HG03575 (cell line): ENCODE data around the gene CHRNB2.

Experiments
- ATAC-seq: cut with Tn5 transposase; IDR thresholded peaks from one replicate; pipeline ENCODE4 v1.9.1; 2021; ENCODE audit not compliant: unreplicated experiment, insufficient number of reproducible peaks, low FRiP score; ENCODE audit errors: extremely low read depth

Gene CHRNB2

GRCh38 chr1:154624746-154625643, 57.4 kb downstream of the CHRNB2 start:
- no peak for ATAC-seq

GRCh38 chr1:154626456-154627256, 59.1 kb downstream of the CHRNB2 start:
- ATAC-seq = no peak

- ATAC-seq = no peak
Measured at GRCh38 chr1:154627257-154628120, 59.9 kb downstream of the CHRNB2 start.

GRCh38 chr1:154628121-154628405, 60.5 kb downstream of the CHRNB2 start:
- no peak for ATAC-seq

GRCh38 chr1:154629061-154629674, 61.6 kb downstream of the CHRNB2 start:
- no peak for ATAC-seq
